GM21390 (cell line): ENCODE measurements around the gene RPL31.

Experiments used
- ATAC-seq: cut with Tn5 transposase; IDR thresholded peaks from one replicate; pipeline ENCODE4 v1.9.1; 2021; ENCODE audit not compliant: unreplicated experiment

Gene RPL31

DNA sequence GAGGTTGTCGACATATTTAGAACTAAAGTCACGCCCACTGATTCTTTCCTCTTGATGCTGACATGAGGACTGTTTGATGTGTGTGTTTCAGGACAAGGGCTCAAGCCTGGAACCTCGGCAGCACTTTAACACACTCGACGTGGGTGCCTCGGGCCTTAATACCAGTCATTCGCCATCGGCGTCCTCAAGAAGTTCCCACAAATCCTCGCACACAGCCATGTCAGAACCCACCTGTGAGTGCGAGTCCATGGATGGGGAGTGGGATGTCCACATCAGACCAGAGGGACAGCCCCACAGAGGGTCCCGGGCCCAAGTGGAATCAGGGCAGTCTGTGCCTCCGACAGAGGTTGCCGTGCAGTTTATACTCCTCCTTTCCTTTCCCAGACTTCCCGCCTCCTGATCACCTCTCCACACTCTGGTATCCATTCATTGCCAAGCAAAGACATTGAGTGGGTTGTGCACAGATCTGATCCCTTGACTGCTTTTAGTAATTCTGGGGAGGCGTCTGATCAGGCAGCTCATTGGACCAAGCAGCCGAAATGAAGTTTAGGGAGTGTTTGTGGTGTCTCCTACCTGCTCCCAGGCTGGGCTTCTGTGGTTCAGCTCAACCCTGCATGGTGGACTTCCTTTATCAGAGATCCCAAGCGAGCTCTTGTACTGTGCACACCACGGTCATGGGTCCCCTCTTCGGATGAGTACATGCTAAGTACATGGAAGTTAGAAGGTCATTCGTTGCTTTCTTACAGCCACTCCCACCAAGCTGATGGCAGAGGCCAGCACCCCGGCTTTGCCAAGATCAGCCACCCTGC lies 27.2 kb upstream of the RPL31 start:
- no peak for ATAC-seq

DNA sequence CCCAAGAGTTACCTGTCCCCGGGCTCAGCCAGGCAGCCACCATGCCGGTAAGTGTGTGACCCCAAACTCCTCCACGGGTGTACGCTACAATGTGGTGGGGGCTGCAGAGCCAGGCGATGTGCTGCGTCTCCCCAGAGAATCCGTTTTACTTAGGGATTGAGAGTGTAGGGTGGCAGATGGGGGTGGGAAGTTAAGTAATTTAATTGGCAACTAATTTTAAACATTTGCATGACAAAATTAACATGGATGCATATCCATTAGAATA lies 26.6 kb upstream of the RPL31 start:
- no peak for ATAC-seq

DNA sequence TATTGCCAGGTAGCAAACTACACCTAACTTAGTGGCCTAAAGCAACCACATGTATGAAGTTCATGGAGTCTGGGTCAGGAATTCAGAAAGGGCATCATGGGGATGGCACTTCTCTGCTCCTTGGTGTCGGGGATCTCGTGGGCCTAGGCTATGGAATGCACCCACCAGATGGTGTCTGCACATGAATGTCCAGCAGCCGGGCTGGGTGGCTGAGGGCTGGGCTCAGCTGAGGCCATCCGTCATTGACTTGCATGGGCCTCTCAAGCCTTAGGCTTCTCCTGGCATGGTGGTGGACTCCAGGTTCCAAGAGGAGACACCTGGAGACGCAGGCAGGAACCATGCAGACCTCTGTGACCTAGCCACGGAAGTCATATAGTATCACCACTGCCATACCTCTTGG lies 26.0 kb upstream of the RPL31 start:
- no peak for ATAC-seq

DNA sequence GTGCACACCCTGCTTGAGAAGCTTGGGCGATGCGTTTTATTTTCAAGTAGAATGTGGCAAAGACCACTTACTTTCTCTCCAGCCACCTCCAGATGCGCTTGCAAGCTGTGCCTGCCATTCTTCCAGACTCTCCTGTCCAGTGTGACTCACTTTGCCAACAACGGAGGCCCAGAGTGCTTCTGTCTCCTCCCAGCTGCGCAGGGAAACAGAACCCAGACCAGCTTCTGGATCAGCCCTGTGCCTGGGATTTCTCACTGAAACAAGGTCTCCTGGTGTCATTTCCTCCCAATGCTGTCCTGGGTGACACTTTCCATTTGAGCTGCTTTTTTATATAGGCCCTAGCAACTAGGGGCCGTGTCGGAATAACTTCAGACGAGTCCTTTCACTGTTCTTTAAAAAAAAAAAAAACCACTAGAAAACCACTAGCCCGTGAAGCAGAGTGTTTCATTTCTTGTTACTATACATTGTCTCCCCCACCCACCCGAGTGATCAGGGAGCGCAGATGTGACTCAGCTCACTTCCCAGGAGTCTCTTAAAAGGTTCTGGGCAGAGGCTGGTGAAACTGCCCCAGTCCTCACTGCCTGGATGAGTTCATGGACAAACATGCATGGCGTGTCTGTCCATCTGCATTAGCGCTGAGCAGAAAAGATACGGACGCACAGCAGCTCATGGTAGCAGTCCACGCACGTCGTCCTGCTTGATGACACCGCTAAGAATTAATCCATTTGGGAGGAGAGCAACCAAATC lies 25.3 kb upstream of the RPL31 start:
- peak; percentile 81 for ATAC-seq

DNA sequence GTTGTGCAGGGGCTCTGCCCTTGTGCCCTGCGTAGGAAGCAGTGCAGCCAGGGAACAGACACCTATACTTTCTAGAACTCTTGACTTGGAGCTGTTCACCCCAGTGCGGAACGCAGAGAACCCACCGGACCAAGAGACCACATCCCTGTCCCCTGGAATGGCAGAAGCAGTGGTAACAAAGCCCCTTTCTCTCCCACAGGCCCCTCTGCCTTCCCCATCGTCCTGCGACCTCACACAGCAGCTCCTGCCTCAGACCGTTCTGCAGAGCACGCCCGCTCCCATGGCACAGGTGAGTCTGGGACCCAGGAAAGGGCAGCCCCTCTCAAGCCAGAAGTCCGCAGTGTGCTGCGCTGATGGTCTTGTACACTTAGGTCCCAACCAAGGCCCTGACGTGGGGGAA lies 24.6 kb upstream of the RPL31 start:
- ATAC-seq: no peak

DNA sequence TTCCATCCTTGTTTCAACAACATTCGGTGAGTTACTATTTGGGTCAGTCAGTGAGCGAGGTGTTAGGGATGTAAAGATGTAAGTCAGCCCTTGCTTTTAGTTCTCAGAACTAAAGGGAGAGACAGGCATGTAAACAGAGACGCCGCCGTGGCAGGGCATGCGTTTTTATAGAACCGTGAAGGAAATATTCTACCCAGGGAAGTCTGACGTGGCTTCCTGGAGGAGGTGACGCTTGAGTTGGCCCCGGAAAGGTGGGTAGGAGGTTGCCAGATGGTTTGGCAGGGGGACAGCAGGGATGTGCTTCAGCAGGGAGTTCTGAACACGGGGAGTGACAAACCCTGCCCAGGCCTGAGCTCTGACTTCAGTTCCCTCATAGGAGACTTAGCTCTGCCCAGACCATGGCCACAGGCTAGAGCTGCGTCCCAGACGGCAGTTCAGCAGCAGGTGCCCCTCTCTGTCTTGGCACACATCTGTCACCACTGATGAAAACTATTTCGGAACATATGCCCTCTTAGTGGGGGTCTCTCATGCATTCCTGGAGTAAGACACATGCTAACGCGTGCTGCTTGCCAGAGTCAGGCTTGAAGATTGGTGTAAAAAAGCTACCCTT lies 23.4 kb upstream of the RPL31 start:
- ATAC-seq: no peak

DNA sequence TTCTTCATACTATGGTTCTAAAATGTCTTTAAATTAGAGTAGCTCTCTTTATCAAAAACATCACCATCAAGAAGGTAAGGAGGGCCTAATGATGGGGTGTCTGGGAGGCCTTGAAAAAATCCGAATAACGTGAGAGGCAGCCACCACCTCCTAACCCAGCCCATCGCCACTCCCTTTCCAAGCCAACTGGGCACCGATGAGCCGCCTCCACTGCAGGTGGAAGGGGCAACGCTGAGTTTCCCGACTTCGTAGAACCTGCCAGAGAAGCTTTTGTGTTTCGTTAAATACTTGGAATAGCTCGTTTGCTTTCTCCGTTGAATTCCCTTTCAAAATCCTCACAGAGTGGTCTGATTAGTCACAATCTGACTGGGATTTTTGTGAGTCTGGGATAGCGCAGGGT lies 22.0 kb upstream of the RPL31 start:
- ATAC-seq: no peak

DNA sequence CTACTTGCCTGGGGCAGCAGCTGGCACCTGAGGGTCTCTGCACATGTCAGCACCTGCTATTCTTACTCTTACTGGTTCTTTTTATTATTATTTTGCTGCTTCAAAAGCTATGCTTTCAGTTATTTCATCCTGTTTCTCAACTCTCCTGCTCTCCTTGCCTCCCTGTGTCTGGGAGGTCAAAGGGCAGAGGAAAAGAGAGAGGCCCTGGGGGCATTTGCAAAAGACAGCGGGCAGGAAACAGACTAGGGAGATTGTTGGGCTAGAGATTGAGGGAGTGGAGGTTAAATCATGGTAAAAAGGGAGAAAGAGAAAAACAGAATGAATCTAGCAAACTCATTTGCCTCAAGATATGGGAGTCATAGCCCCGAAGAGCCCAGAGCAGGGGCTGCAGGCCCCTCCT lies 21.1 kb upstream of the RPL31 start:
- ATAC-seq: no peak

DNA sequence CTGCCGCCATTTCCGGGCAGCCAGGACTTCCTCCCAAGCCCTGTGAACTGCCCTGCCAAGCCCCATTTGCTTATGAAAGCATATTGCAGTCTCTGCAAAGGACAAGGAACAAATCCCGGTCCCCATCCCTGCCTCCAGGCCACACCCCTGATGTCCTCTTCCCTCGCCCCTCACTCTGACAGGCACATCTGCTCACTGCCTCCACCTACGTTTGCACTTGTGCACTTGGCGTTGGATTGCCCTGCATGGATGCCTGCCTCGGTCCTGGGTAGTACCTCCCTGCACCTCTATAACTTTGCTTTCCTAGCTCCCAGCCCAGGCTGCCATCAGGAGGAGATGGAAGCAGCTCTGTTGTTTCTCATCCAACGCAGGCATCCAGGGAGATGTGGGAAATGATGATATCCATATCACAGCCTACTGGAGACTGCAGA lies 19.6 kb upstream of the RPL31 start:
- ATAC-seq: no peak

DNA sequence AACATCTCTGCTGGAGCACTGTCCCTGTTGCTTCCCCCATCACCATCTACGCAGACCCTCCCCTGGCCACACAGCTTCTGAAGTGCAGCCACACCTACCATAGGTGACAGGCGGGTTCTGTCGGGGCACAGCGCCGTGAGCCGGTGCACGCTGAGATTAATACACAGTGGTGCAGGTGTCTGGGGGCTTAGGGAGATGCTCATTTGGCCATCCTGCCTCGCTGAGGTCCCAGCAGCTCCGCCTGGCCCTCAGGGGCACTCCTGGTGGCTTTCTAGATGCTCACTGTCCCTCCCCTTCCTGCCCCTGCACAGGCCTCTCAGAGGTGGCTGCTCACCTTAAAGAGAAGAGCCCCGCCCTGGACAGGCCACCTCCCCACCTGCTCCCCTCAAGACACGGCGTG lies 18.9 kb upstream of the RPL31 start:
- no peak for ATAC-seq

DNA sequence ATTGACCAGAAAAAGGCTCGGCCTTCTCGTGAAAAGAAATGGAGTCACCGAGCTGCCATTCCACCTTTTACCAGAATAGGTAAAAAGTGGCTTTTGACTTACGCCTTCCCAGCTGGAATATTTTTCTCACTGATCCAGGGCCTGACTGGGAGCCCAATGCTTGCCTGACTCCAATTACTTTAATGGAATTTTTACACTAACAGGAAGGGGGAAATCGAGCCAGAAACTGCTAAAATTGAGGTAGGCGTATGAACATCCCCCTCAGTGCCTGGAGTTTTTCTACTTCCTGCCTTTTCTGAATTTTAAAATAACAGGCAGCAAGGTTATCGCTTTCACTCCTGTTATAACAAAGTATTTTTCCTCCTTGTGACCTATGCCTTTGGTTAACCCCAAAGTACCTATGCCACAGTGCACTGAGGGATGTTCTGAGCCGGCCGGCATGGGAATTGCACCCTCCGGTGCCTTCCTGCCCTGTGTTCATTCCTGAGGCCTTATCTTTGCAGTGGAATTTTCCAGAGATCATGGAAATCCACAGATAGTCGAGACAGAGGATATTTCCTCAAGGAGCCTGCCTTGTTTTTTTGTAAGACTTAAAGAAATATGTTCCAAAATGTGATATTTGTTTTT lies 18.3 kb upstream of the RPL31 start:
- ATAC-seq: no peak

DNA sequence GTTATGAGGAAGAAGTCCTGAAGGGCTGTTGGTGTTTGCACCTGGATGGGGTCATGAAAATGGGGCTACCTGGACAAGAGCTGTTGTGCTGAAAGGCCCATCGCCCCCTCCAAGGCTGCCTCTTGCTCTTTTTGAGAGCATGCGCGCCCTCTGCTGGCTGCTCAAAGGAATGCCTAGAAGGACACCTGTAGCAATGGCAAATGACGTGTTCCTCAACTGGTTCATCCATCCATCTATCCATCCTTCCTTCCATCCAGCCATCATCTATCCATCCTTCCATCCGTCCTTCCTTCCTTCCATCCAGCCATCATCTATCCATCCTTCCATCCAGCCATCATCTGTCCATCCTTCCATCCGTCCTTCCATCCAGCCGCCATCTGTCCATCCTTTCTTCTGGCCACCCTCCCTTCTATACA lies 17.2 kb upstream of the RPL31 start:
- ATAC-seq: no peak

DNA sequence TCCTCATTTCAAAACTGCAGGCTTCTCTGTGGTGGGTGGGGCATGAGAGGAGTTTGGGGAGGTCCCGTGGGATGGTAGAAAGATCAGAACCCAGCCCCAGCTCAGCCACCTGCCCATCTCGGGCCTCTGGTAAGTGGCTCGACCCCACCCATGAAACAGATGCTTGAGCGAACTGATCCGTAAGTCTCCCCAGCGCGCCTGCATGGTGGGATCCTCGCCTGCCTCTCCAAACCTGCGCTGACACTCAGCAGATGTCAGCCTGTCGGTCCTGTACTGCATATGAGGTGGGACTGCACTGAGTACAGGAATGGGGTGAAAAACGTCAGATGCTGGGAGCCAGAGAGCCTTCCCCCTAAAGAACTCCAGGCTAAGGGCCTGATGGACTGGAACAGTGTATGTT lies 15.9 kb upstream of the RPL31 start:
- no peak for ATAC-seq

DNA sequence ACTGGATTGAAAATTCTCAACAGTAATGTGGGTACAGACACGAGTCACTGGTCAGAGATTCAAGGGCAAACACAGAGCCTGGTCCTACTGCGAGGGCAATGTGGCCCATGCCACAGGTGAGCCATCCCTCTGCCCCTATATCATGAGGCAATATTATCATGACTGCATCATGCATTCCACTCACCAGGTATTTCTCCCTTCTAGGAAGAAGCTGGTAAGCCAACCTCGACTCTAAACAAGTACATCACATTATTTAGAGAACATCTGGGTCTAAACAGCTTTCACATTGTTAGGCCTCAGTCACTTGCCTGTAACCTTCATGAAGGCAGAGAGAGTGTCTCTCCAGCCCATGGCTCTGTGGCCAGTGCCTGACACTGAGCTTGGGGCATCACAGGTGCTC lies 14.6 kb upstream of the RPL31 start:
- no peak for ATAC-seq

DNA sequence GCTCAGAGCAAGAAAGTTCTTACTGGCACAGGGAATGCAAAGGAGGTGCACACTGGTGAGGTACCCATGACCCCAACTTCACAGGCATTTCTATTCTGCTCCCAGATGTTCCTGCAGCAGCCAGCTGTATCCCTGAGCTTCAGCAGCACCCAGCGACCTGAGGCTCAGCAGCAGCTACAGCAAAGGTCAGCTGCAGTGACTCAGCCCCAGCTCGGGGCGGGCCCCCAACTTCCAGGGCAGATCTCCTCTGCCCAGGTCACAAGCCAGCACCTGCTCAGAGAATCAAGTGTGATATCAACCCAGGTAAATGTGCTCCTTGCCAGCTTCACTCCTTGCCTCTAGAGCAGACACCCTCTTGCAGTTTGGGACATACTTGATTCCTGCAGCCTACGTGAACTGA lies 14.1 kb upstream of the RPL31 start:
- no peak for ATAC-seq

DNA sequence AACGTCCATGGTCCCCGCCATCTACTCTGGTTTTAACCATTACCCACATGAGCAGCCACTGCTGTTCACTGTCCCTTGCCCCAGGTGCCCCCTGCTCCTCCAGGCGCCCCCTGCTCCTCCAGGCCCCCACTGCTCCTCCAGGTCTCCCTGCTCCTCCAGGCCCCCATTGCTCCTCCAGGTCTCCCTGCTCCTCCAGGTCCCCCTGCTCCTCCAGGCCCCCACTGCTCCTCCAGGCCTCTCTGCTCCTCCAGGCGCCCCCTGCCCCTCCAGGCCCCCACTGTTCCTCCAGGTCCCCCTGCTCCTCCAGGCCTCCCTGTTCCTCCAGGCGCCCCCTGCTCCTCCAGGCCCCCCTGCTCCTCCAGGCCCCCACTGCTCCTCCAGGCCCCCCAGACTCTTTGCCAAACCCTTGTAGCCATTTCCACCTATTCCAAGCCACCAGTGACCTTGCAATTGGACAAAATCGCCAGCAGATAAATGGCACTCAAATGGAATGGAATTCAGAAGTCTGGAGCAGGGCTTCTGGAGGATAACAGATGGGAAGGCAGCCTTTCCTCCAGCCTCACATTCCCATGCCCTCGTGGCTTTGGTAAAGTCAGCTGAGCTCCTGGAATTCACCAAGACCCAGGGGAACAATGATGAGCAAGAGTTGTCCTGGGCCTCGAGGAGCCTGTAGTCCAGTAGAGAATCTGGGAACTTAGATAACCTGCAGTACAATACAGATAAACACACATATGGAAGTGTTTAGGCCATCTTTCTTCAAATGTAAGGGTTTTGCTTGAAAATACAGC lies 13.3 kb upstream of the RPL31 start:
- ATAC-seq: no peak

DNA sequence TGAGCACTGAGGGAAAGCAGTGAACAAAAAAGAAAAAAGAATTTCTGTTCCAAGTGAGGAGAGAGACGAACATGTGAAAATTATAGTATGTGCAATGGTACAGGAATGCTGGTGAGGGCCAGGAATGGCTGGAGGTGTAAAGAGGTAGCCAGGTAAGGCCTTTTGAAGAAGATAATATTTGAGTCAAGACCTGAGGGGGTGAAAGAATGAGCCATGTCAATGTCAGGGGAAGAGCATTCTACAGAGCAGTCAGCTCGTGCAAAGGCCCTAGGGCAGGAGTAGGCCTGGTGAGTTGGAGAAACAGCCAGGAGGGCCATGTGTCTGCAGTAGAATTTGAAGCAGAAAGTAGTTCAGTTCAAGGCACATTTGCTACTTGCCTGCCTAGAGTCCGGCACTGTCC lies 12.4 kb upstream of the RPL31 start:
- ATAC-seq: no peak

DNA sequence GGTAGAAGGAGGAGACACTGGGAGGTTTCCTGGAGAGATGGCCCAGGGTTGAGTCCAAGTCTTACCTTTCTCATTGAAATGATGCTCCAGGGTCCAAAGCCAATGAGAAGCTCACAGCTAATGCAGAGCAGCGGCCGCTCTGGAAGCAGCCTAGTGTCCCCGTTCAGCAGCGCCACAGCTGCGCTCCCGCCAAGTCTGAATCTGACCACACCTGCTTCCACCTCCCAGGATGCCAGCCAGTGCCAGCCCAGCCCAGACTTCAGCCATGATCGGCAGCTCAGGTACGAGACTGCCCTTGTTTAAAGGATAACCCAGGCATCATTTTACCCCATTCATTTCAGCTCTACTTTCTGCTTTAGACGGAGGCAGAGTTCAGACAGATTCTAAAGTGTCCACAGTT lies 11.9 kb upstream of the RPL31 start:
- no peak for ATAC-seq

DNA sequence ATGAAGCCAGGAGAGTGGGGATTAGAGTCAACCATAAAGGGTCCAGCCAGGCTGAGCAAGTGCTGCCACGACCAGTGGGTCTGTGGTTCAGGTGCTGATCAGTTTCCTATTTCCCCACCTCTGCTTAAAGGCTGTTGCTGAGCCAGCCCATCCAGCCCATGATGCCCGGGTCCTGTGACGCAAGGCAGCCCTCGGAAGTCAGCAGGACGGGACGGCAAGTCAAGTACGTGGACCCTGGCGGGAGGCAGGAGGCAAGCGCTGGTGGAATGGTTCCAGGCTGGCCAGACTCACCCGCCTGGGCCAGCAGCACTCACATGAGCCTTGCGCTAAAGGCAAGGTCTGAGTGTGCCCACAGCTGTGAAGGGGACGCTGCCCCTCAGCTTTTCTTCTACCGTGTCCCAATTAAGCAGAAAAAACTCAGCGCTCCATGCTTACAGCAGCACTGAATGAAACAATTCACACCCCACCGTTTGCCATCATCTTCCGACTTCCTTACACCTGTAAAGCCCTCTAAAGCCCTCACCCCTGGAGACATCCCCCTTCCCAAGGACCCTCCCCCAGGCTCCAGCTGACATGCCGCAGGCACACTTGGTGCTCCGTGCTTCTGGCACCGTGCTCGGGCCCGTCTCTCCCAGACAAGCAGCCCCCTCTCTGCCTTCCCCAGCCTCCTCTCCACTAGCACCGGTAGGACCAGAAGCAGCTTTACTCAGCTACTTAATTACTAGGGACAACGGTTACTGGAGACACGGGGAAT lies 11.3 kb upstream of the RPL31 start:
- no peak for ATAC-seq

DNA sequence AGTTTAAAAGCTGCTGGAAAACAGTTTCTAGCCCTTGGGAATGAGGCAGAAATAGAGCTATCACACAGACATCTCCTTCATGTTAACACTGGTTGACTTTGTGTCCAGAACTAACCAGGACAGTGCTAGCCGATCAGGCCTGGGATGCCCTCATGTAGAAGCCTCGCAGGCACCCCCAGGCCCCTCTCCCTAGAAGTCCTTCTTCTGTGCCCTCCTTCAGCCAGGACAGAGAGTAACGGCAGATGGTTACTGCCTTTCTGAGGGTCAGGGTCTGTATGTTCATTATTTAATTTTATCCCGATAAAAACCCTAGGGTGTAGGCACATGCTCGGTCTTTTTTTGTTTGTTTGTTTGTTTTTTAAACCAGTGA lies 10.7 kb upstream of the RPL31 start:
- no peak for ATAC-seq

DNA sequence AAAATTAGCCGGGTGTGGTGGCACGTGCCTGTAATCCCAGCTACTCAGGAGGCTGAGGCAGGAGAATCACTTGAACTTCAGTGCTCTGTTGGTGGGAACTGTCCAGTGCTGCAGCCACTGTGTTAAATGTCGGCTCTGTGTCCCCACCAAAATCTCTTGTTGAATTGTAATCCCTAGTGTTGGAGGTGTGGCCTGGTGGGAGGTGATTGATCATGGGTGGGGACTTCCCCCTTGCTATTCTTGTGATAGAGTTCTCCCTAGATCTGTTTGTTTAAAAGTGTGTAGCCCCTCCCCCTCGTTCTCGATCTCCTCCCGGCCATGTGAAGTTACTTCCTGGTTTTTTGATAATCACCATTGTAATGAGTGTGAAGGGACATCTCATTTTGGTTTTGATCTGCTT lies 9.8 kb upstream of the RPL31 start:
- ATAC-seq: no peak
